DND-41 (cell line): ENCODE data around the gene SYDE2.

ENCODE experiments used
- EZH2 ChIP-seq: IDR thresholded peaks from 3 replicates; pipeline ENCODE4 v1.6.1; 2012; ENCODE audit warnings: borderline replicate concordance, low read depth, mild to moderate bottlenecking, moderate library complexity, low read length, inconsistent platforms; ENCODE audit not compliant: severe bottlenecking
- TF ChIP-seq, protein P1 (sequence below): IDR thresholded peaks from 2 replicates; pipeline ENCODE4 v1.5.1; 2012; ENCODE audit warnings: borderline replicate concordance, low read length, moderate library complexity, mild to moderate bottlenecking; ENCODE audit not compliant: poor library complexity, severe bottlenecking; ENCODE audit errors: extremely low read depth

- TF ChIP-seq, protein P1, sequence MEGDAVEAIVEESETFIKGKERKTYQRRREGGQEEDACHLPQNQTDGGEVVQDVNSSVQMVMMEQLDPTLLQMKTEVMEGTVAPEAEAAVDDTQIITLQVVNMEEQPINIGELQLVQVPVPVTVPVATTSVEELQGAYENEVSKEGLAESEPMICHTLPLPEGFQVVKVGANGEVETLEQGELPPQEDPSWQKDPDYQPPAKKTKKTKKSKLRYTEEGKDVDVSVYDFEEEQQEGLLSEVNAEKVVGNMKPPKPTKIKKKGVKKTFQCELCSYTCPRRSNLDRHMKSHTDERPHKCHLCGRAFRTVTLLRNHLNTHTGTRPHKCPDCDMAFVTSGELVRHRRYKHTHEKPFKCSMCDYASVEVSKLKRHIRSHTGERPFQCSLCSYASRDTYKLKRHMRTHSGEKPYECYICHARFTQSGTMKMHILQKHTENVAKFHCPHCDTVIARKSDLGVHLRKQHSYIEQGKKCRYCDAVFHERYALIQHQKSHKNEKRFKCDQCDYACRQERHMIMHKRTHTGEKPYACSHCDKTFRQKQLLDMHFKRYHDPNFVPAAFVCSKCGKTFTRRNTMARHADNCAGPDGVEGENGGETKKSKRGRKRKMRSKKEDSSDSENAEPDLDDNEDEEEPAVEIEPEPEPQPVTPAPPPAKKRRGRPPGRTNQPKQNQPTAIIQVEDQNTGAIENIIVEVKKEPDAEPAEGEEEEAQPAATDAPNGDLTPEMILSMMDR: no peak
- no peak for TF ChIP-seq EZH2
These were observed 951 bp downstream of the SYDE2 start for GRCh38 chr1:85199667-85200462.
